K562 (cell line): ENCODE measurements around the gene HAAO. TPM values are rescaled to one million over a fixed set of nuclear protein-coding genes. Genes with fewer than 3 reads are reported as not detected.

Experiments used
- ATAC-seq: fragments of 200-7000 bp; cut with Tn5 transposase; 3 replicates; pipeline ENCODE4 v1.9.1; 2020; ENCODE audit warnings: moderate library complexity
- BruUV-seq: library from RNA; stranded (reverse); fragments of 400-500 nt; replicated peaks from 2 replicates; lab custom pipeline; 2021; lab: Mats Ljungman, UMichigan
- CTCF ChIA-PET: fragments of 300-600 bp; formaldehyde crosslinking; extraction: SDS; loops from one replicate; lab custom pipeline; 2021; ENCODE audit warnings: low intra/inter-chr PET ratio; lab: Yijun Ruan, JAX
- POLR2A ChIA-PET: fragments of 300-600, 350-650 bp; sonication (Branson Sonifier 250); formaldehyde crosslinking; extraction: SDS; loops from one replicate; lab custom pipeline; 2021; ENCODE audit warnings: antibody characterized with exemption, inconsistent platforms; lab: Yijun Ruan, JAX
- DNase-seq, 4 experiments: peaks; one replicate each; pipeline versions ENCODE4 v3.0.0 to v3.0.0-alpha.2; 2011 to 2018; ENCODE audit warnings: low spot score in 3 of 4, mixed read lengths in 3 of 4; ENCODE audit errors: extremely low read depth in 1 of 4
- FAIRE-seq: peaks from 2 replicates; lab custom pipeline; 2011; peaks lifted over from hg19 to GRCh38; lab: Jason Lieb, UNC
- H2AFZ ChIP-seq: 2 replicates; pipeline ENCODE4 v1.6.0; 2011; ENCODE audit warnings: low read depth, low read length, control low read depth, inconsistent platforms
- H3K27ac ChIP-seq: fragments of 200-600 bp; 3 replicates; pipeline ENCODE4 v1.8.0; 2011; ENCODE audit warnings: low read depth, mild to moderate bottlenecking, control low read depth, inconsistent platforms, low read length, moderate library complexity, mixed read lengths; ENCODE audit errors: extremely low read depth
- H3K27me3 ChIP-seq, 2 experiments: fragments of 300-600 bp in 1 of 2; 2 replicates in 1 of 2; 3 replicates in 1 of 2; pipeline versions ENCODE4 v1.6.0 to v1.8.0; 2011; ENCODE audit warnings: inconsistent platforms in 2 of 2, low read length in 2 of 2, mild to moderate bottlenecking in 1 of 2, mixed read lengths in 1 of 2, moderate library complexity in 1 of 2; ENCODE audit not compliant: control insufficient read depth in 2 of 2, insufficient read depth in 2 of 2
- H3K36me3 ChIP-seq: fragments of 300-600 bp; 3 replicates; pipeline ENCODE4 v1.8.0; 2011; ENCODE audit warnings: mild to moderate bottlenecking, low read length, inconsistent platforms; ENCODE audit not compliant: control insufficient read depth, insufficient read depth
- H3K4me1 ChIP-seq, 2 experiments: fragments of 200-600 bp in 1 of 2; replicated peaks in 1 of 2; 2 replicates in 1 of 2; 3 replicates in 1 of 2; pipeline versions ENCODE4 v1.5.1 to v1.8.0; 2011; ENCODE audit warnings: inconsistent platforms in 2 of 2, low read length in 2 of 2, mild to moderate bottlenecking in 1 of 2, mixed read lengths in 1 of 2, moderate library complexity in 1 of 2; ENCODE audit not compliant: control insufficient read depth in 2 of 2, insufficient read depth in 2 of 2
- H3K4me2 ChIP-seq: 2 replicates; pipeline ENCODE4 v1.6.1; 2011; ENCODE audit warnings: low read length, control low read depth, inconsistent platforms, mixed read lengths; ENCODE audit not compliant: insufficient read depth
- H3K4me3 ChIP-seq: fragments of 200-600 bp; sonication (generic), shearing (Covaris generic); 2 replicates; pipeline ENCODE4 v1.5.1; 2016; ENCODE audit warnings: control low read depth, inconsistent platforms
- H3K79me2 ChIP-seq: fragments of 200-600 bp; 3 replicates; pipeline ENCODE4 v1.8.0; 2011; ENCODE audit warnings: low read length, inconsistent platforms; ENCODE audit not compliant: control insufficient read depth, insufficient read depth
- H3K9ac ChIP-seq, 2 experiments: 2 replicates each; pipeline versions ENCODE4 v1.6.0 to v1.6.1; 2011; ENCODE audit warnings: low read depth in 2 of 2, low read length in 2 of 2, control low read depth in 1 of 2, inconsistent platforms in 1 of 2, mild to moderate bottlenecking in 1 of 2, mixed read lengths in 1 of 2; ENCODE audit not compliant: insufficient read depth in 1 of 2
- H3K9me1 ChIP-seq: one replicate; pipeline ENCODE4 v1.6.0; 2011; ENCODE audit warnings: inconsistent platforms, mild to moderate bottlenecking, low read length, moderate library complexity; ENCODE audit not compliant: control insufficient read depth, insufficient read depth
- H3K9me3 ChIP-seq: replicated peaks from 2 replicates; pipeline ENCODE4 v1.5.1; 2011; ENCODE audit warnings: low read depth, low read length, inconsistent platforms; ENCODE audit not compliant: control insufficient read depth, insufficient read depth
- H4K20me1 ChIP-seq: replicated peaks from 2 replicates; pipeline ENCODE4 v1.6.1; 2011; ENCODE audit warnings: low read length, inconsistent platforms, mixed read lengths; ENCODE audit not compliant: control insufficient read depth, insufficient read depth
- CEBPZ ChIP-seq: fragments of 150-350 bp; IDR thresholded peaks from 2 replicates; pipeline ENCODE4 v1.6.1; 2014; ENCODE audit warnings: low read depth, mild to moderate bottlenecking, low read length, borderline replicate concordance
- CHAMP1 ChIP-seq: fragments of 450-650 bp; IDR thresholded peaks from 2 replicates; pipeline ENCODE4 v1.6.1; 2016; ENCODE audit warnings: mild to moderate bottlenecking
- GABPB1 ChIP-seq: sonication (generic); formaldehyde crosslinking; IDR thresholded peaks from 2 replicates; pipeline ENCODE4 v1.8.0; 2022; ENCODE audit warnings: mild to moderate bottlenecking, missing genetic modification reagents
- HBP1 ChIP-seq: fragments of 450-650 bp; formaldehyde crosslinking; IDR thresholded peaks from 2 replicates; pipeline ENCODE4 v1.4.0; 2022; ENCODE audit warnings: missing genetic modification characterization
- HNRNPUL1 ChIP-seq: fragments of 200-400 bp; formaldehyde crosslinking; IDR thresholded peaks from 2 replicates; pipeline ENCODE4 v1.6.1; 2017; ENCODE audit warnings: low read length
- MAX ChIP-seq: sonication (generic); formaldehyde crosslinking; IDR thresholded peaks from 2 replicates; pipeline ENCODE4 v1.9.0; 2022; ENCODE audit warnings: mild to moderate bottlenecking, missing genetic modification reagents
- PHB2 ChIP-seq: fragments of 450-650 bp; IDR thresholded peaks from 2 replicates; pipeline ENCODE4 v1.6.1; 2017; ENCODE audit warnings: low read depth
- RB1 ChIP-seq: fragments of 450-650 bp; IDR thresholded peaks from 2 replicates; pipeline ENCODE4 v1.6.1; 2017; ENCODE audit warnings: low read depth, mild to moderate bottlenecking
- ZNF12 ChIP-seq: sonication (generic); formaldehyde crosslinking; IDR thresholded peaks from 2 replicates; pipeline ENCODE4 v1.4.0; 2020; ENCODE audit warnings: mild to moderate bottlenecking, missing genetic modification reagents
- ZNF143 ChIP-seq: sonication (generic); formaldehyde crosslinking; IDR thresholded peaks from 2 replicates; pipeline ENCODE4 v1.9.0; 2022; ENCODE audit warnings: mild to moderate bottlenecking, missing genetic modification reagents
- ZNF609 ChIP-seq: sonication (generic); formaldehyde crosslinking; IDR thresholded peaks from 2 replicates; pipeline ENCODE4 v1.8.1; 2023; ENCODE audit warnings: missing genetic modification reagents, mild to moderate bottlenecking, borderline replicate concordance
- in situ Hi-C: fragments of 300-500 bp; cut with MboI; formaldehyde crosslinking; loops from 4 replicates; pipeline ENCODE4 v1.15.0; 2018; ENCODE audit warnings: inconsistent platforms, mixed read lengths
- intact Hi-C: fragments of 100-400 bp; cut with micrococcal nuclease; formaldehyde crosslinking; loops from 2 replicates; pipeline ENCODE4 v1.14.2; 2022
- polyA plus RNA-seq, 8 experiments: library from polyadenylated mRNA; depleted of rRNA in 4 of 8; stranded (reverse) in 5 of 8; unstranded in 3 of 8; fragments of >200 nt; fragmentation: Nextera tagmentation in 2 of 8; fragmentation: Illumina TruSeq in 1 of 8; extraction: Ambion mirVana in 2 of 8; extraction: Trizol in 1 of 8; gene quantifications; 2 replicates each; pipeline versions ENCODE4 v1.2.1 to v1.2.3, GENCODE V29; 2011 to 2014; ENCODE audit warnings: inconsistent platforms in 1 of 8, missing spikeins in 1 of 8
- total RNA-seq, 7 experiments: library from RNA; depleted of rRNA in 6 of 7; stranded (reverse); fragments of >200 nt in 6 of 7; fragmentation: Illumina TruSeq in 2 of 7; extraction: Trizol in 2 of 7; gene quantifications; 2 replicates each; pipeline versions ENCODE4 v1.2.1 to v1.2.3, GENCODE V29; 2011 to 2021; ENCODE audit warnings: low replicate concordance in 1 of 7

HAAO gene
- total and polyA plus RNA-seq, 9 of the 15 experiments (the other 6 are each of a cell fraction or from before 2014, with no cell fraction given): not detected

- BruUV-seq: no TSS peak
- H3K4me3 ChIP-seq: no peak overlapping the region
- no peak overlapping the region for H3K9ac ChIP-seq
- H3K36me3 ChIP-seq: no peaks in the 10 kb centered on the region
- H3K27ac ChIP-seq: no peak overlapping the region
- no peaks in the 10 kb centered on the region for H4K20me1 ChIP-seq
- H3K79me2 ChIP-seq: no peaks in the 10 kb centered on the region
- FAIRE-seq: no peak
- ChIA-PET POLR2A (no interaction called here), CTCF (no interaction called here)
- peaks cover 0 to 3% of the 10 kb centered on the region in 2 experiments; a peak in 1 of 5 replicates for H3K4me1 ChIP-seq
- no peak for ATAC-seq
- no peak overlapping the region for H3K4me2 ChIP-seq
- in situ Hi-C loops (no loop called here), intact Hi-C loops (no loop called here)
- H3K9me1 ChIP-seq: no peaks in the 10 kb centered on the region
- peaks cover 4% of the 10 kb centered on the region in 2 experiments; a peak in 2 of 5 replicates for H3K27me3 ChIP-seq
- no peak overlapping the region for H2AFZ ChIP-seq
- H3K9me3 ChIP-seq: no peaks in the 10 kb centered on the region
- no peak for DNase-seq
- TF ChIP-seq ZNF143 (CRISPR knock-in tag): no peak
- no peak for TF ChIP-seq RB1
- no peak for TF ChIP-seq HNRNPUL1
- TF ChIP-seq PHB2: no peak
- TF ChIP-seq ZNF12: no peak
- no peak for TF ChIP-seq MAX (CRISPR knock-in tag)
- no peak for TF ChIP-seq HBP1 (CRISPR knock-in tag)
- no peak for TF ChIP-seq GABPB1 (CRISPR knock-in tag)
- TF ChIP-seq CHAMP1: no peak
- no peak for TF ChIP-seq ZNF609 (CRISPR knock-in tag)
- no peak for TF ChIP-seq CEBPZ
Observed at GRCh38 chr2:42723465-42723864, 68.9 kb downstream of the HAAO start.
